ENCODE data around the gene RSF1. TPM values are rescaled to one million over a fixed set of nuclear protein-coding genes. Genes with fewer than 3 reads are reported as not detected.
A peak's percentile ranks its signal among the peaks of the same experiment; 100 is the strongest.
"Not testable (repeated sequence)": the region's sequence is repeated elsewhere in the genome, so short reads cannot be mapped to it uniquely, and the experiment has no call there.

RSF1 gene
- total and polyA plus RNA-seq, 2 donors from 2014 or later = 7.9 to 71.9 TPM

DNA sequence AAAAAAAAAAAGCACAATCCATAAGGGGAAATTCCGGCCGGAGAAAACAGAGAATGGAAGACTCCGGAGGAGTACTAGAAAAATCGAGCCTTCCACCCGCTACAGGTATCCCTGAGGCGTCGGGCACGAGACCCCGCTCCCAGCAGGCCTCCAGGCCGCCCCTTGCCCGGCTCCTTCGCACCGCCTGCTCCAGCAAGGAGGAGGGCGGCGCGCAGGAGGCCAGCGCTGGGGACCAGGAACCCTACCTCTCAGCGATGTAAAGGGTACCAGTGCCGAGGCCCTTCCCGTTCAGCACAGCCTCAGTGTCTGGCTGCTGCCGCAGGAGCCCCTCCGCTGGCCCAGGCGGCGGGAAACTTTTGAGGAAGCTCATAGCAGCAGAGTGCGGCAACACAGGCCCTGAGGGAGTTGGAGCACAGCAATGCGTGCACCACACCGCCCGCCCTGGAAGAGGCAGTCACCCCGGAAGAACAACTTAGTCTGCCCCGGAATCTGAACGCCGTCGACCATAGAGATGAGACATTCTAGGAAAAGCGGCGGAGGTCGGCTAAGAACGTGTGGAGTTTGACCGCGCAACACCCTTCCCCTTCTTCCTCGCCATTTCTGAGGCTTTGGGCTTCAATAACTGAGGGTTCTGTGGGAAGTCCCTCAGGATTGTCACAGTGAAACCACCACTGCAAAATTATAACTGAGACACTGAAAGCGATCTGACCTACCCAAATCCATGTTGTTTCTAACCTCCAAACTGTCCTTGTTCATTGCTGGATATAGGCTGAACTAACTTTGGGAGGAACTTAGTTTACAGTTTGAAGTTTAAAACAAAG lies 183.0 kb downstream of the RSF1 start, which contains the start of gene CLNS1A:
TSS of gene CLNS1A (minus strand) at position 450 of the 821 bp plus-strand sequence. CDS start at position 370, 80 bp downstream.
- Histone ChIP-seq H3K36me3 (ENCODE audit: control insufficient read depth in 2 of 3, insufficient read depth in 3 of 3, low read length in 3 of 3) (no peaks in the 10 kb centered on the region), H3K9me3 (ENCODE audit: control insufficient read depth in 2 of 3, insufficient read depth in 1 of 3, low read length in 3 of 3) (no peaks in the 10 kb centered on the region), H3K27ac (ENCODE audit: low read depth in 2 of 2, low read length in 2 of 2) (peak within 1 kb of the TSS; percentile 64 to 85), H3K9ac (ENCODE audit: low read length in 3 of 3) (peak within 1 kb of the TSS; percentile 67 to 96 (median 94)), H3K4me3 (ENCODE audit: low read length in 3 of 3) (peak within 1 kb of the TSS; percentile 85 to 97 (median 96)), H3K4me1 (ENCODE audit: control insufficient read depth in 2 of 3, insufficient read depth in 2 of 3, low read depth in 1 of 3, low read length in 3 of 3) (peaks cover 4 to 9% (median 4%) of the 10 kb centered on the region in 3 donors), H3K27me3 (ENCODE audit: control insufficient read depth, insufficient read depth, low read length) (no peaks in the 10 kb centered on the region)
- TF ChIP-seq, protein P1, sequence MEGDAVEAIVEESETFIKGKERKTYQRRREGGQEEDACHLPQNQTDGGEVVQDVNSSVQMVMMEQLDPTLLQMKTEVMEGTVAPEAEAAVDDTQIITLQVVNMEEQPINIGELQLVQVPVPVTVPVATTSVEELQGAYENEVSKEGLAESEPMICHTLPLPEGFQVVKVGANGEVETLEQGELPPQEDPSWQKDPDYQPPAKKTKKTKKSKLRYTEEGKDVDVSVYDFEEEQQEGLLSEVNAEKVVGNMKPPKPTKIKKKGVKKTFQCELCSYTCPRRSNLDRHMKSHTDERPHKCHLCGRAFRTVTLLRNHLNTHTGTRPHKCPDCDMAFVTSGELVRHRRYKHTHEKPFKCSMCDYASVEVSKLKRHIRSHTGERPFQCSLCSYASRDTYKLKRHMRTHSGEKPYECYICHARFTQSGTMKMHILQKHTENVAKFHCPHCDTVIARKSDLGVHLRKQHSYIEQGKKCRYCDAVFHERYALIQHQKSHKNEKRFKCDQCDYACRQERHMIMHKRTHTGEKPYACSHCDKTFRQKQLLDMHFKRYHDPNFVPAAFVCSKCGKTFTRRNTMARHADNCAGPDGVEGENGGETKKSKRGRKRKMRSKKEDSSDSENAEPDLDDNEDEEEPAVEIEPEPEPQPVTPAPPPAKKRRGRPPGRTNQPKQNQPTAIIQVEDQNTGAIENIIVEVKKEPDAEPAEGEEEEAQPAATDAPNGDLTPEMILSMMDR (IDR thresholded peaks at IDR 0.05; ENCODE audit: borderline replicate concordance, extremely low read depth, insufficient read depth) = no peak
- intact Hi-C loops (cut with DNase I) = no loop called here
- FAIRE-seq (no peak), DNase-seq (peak; percentile 90 to 97 (median 93))

DNA sequence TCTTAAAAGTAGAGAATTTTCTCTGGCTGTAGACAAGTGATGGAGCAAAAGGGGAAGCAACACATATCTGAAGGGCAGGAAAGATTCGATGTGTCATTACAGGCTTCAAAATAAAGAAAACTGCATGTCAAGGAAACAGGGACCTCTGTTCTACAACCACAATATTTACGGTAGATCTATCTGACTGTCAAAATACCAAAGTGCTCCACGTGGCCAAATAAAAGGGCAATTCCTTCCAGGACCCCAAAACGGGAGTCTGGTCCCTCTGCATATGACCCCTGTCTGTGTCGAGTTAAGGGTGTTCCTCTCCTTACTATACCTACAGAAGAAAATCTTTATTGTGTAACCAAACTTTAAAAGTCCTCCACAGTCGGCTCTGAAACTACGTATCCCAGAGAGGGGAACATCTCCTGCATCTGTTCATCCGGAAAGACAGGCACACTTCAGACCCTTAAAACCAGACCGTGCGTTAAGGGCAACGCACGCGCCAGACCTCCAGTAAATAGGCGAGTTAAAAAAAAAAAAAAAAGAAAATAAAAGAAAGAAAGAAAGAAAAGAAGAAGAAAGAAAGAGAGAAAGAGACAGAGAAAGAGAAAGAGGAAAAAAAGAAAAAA lies 183.7 kb downstream of the RSF1 start:
- FAIRE-seq = no peak

DNA sequence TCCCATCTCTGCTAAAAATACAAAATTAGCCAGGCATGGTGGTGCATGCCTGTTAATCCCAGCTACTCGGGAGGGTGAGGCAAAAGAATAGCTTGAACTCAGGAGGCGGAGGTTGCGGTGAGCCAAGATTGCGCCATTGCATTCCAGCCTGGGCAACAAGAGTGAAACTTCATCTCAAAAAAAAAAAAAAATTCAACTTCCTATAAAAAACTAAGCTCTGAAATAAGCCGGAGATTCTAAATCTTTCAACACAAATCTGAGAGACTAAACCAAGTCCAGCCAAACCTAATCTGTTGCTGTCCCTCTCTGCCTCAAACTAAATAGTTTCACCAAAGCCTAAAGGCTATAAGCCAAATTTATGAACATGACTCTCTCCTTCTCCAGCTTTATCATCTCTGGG lies 186.6 kb downstream of the RSF1 start:
- H3K9ac ChIP-seq (ENCODE audit: low read length in 3 of 3); H3K27ac ChIP-seq (ENCODE audit: low read depth in 2 of 2, low read length in 2 of 2); FAIRE-seq; H3K4me1 ChIP-seq (ENCODE audit: control insufficient read depth in 2 of 3, insufficient read depth in 2 of 3, low read depth in 1 of 3, low read length in 3 of 3); H3K36me3 ChIP-seq (ENCODE audit: control insufficient read depth in 2 of 3, insufficient read depth in 3 of 3, low read length in 3 of 3); H3K27me3 ChIP-seq (ENCODE audit: control insufficient read depth, insufficient read depth, low read length); H3K9me3 ChIP-seq (ENCODE audit: control insufficient read depth in 2 of 3, insufficient read depth in 1 of 3, low read length in 3 of 3); intact Hi-C loops (cut with DNase I); H3K4me3 ChIP-seq (ENCODE audit: low read length in 3 of 3); DNase-seq: not testable (repeated sequence)

More for the DNA sequence above, 183.7 kb downstream of the RSF1 start:
- Histone ChIP-seq H3K4me1 (ENCODE audit: control insufficient read depth in 2 of 3, insufficient read depth in 2 of 3, low read depth in 1 of 3, low read length in 3 of 3) (peaks cover 4 to 9% (median 4%) of the 10 kb centered on the region in 3 donors), H3K36me3 (ENCODE audit: control insufficient read depth in 2 of 3, insufficient read depth in 3 of 3, low read length in 3 of 3) (no peaks in the 10 kb centered on the region), H3K27ac (ENCODE audit: low read depth in 2 of 2, low read length in 2 of 2) (no peak overlapping the region), H3K9ac (ENCODE audit: low read length in 3 of 3) (peak overlapping the region in 2 of 3 donors; percentile 67 to 96), H3K4me3 (ENCODE audit: low read length in 3 of 3) (peak overlapping the region; percentile 85 to 97 (median 96)), H3K27me3 (ENCODE audit: control insufficient read depth, insufficient read depth, low read length) (no peaks in the 10 kb centered on the region), H3K9me3 (ENCODE audit: control insufficient read depth in 2 of 3, insufficient read depth in 1 of 3, low read length in 3 of 3) (no peaks in the 10 kb centered on the region)
- TF ChIP-seq, protein P1 (IDR thresholded peaks at IDR 0.05; ENCODE audit: borderline replicate concordance, extremely low read depth, insufficient read depth) = no peak
- intact Hi-C loops (cut with DNase I) = no loop called here
- DNase-seq = peak in 2 of 5 donors; percentile 12 to 19

DNA sequence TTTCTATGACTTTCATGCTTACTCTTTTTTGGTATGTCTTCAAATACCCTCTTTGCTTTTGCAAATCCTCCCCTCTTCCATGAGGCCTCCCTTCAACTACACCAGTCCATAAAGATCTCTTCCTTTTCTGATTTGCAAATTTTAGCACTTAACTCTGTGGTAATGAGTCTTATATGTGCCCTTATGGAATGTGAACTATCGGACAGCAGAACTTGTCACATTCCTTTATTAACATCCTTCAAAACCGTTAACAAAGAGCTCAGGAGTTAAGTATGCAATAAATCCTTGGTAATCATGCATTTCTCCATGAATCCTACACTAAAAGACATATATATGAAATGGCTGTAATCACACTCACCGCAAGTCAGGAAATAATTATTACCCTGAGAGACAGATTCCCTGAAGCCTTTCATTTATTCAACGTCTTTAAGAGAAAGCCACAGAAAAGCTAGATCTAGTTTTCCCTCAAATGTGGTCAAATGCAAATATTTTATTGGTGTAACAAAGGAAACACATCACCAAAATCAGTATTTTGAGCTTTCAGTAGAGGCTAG lies 190.3 kb downstream of the RSF1 start:
- Histone ChIP-seq H3K36me3 (ENCODE audit: control insufficient read depth in 2 of 3, insufficient read depth in 3 of 3, low read length in 3 of 3) (peaks cover 0 to 5% (median 3%) of the 10 kb centered on the region in 3 donors), H3K27me3 (ENCODE audit: control insufficient read depth, insufficient read depth, low read length) (no peaks in the 10 kb centered on the region), H3K9ac (ENCODE audit: low read length in 3 of 3) (no peak overlapping the region), H3K4me3 (ENCODE audit: low read length in 3 of 3) (no peak overlapping the region), H3K4me1 (ENCODE audit: control insufficient read depth in 2 of 3, insufficient read depth in 2 of 3, low read depth in 1 of 3, low read length in 3 of 3) (no peaks in the 10 kb centered on the region), H3K9me3 (ENCODE audit: control insufficient read depth in 2 of 3, insufficient read depth in 1 of 3, low read length in 3 of 3) (no peaks in the 10 kb centered on the region), H3K27ac (ENCODE audit: low read depth in 2 of 2, low read length in 2 of 2) (no peak overlapping the region)
- TF ChIP-seq, protein P1 (IDR thresholded peaks at IDR 0.05; ENCODE audit: borderline replicate concordance, extremely low read depth, insufficient read depth) = no peak
- intact Hi-C loops (cut with DNase I) = no loop called here
- FAIRE-seq (no peak), DNase-seq (no peak)

All from kidney (tissue), 14 donors.